ENCODE measurements around the gene STXBP5. TPM values are rescaled to one million over a fixed set of nuclear protein-coding genes. Genes with fewer than 3 reads are reported as not detected.

STXBP5 gene
- total and polyA plus RNA-seq, 2 of the 4 experiments (the other 2 are of a cell fraction) = 13.2 to 46.4 TPM

- no peak overlapping the region for H2AFZ ChIP-seq (replicated peaks; ENCODE audit: low read length, poor library complexity)
- H4K8ac ChIP-seq (ENCODE audit: low read depth in 2 of 2, low read length in 2 of 2) = no peak overlapping the region
- no peak overlapping the region for H4K91ac ChIP-seq (ENCODE audit: insufficient read depth, low read depth, low read length)
- H3K14ac ChIP-seq (replicated peaks; ENCODE audit: low read depth, low read length) = no peak overlapping the region
- ChIA-PET POLR2A (ENCODE audit: unreplicated experiment) (no interaction called here), CTCF (no interaction called here)
- ATAC-seq (ENCODE audit: low read depth) = no peak
- H3K27ac ChIP-seq (ENCODE audit: insufficient read depth, low read length) = no peak overlapping the region
- H3K27me3 ChIP-seq (ENCODE audit: control insufficient read depth, insufficient read depth, low read length) = no peaks in the 10 kb centered on the region
- dilution Hi-C loops (cut with HindIII; ENCODE audit: low sequenced_read_pairs, unreplicated experiment) = no loop called here
- in situ Hi-C loops (cut with MboI; ENCODE audit: low sequenced_read_pairs) = no loop called here
- no peak overlapping the region for H3K23ac ChIP-seq (ENCODE audit: low read depth, low read length)
- no peaks in the 10 kb centered on the region for H4K20me1 ChIP-seq (ENCODE audit: insufficient read depth, low read length)
- H2BK5ac ChIP-seq (ENCODE audit: low read depth, low read length, poor library complexity, severe bottlenecking) = no peak overlapping the region
- no peak overlapping the region for H3K9ac ChIP-seq (ENCODE audit: low read depth, low read length)
- intact Hi-C loops (cut with micrococcal nuclease) = no loop called here
- H2BK20ac ChIP-seq (ENCODE audit: low read depth, low read length) = no peak overlapping the region
- no peaks in the 10 kb centered on the region for H3K4me1 ChIP-seq (ENCODE audit: control insufficient read depth, insufficient read depth, low read length)
- no TSS peak for BruUV-seq (replicated peaks)
- no CpG with 5 or more reads among the region's 1 CpG for WGBS, 2 experiments (ENCODE audit: extremely low coverage in 2 of 2, insufficient read length in 1 of 2)
- no peaks in the 10 kb centered on the region for H3K9me1 ChIP-seq (ENCODE audit: insufficient read depth, low read length)
- no peak overlapping the region for H3K56ac ChIP-seq (ENCODE audit: extremely low read depth, insufficient read depth, low read length)
- H3K4me3 ChIP-seq (ENCODE audit: insufficient read depth, low read depth, low read length) = no peak overlapping the region
- TF ChIP-seq NFE2L2 (IDR thresholded peaks at IDR 0.05; ENCODE audit: low read depth, low read length) (no peak), RAD21 (IDR thresholded peaks at IDR 0.05; ENCODE audit: low read length) (no peak), MAZ (IDR thresholded peaks at IDR 0.05; ENCODE audit: borderline replicate concordance, low read depth, low read length) (no peak), MAFK (IDR thresholded peaks at IDR 0.05; ENCODE audit: low read depth, low read length) (no peak), CTCF (conservative IDR thresholded peaks at IDR 0.05; ENCODE audit: low read depth, low read length) (no peak), CHD1 (IDR thresholded peaks at IDR 0.05; ENCODE audit: low read depth, low read length) (no peak), POLR2A (IDR thresholded peaks at IDR 0.05; ENCODE audit: low read depth, low read length) (no peak), CEBPB (IDR thresholded peaks at IDR 0.05; ENCODE audit: low read depth, low read length) (no peak), BHLHE40 (IDR thresholded peaks at IDR 0.05; ENCODE audit: low read depth, low read length) (no peak), ELK1 (IDR thresholded peaks at IDR 0.05; ENCODE audit: borderline replicate concordance, low read depth, low read length) (no peak), MXI1 (IDR thresholded peaks at IDR 0.05; ENCODE audit: borderline replicate concordance, low read depth, low read length) (no peak), FOS (IDR thresholded peaks at IDR 0.05; ENCODE audit: low read depth, low read length) (no peak), RCOR1 (IDR thresholded peaks at IDR 0.05; ENCODE audit: insufficient replicate concordance, low read length) (no peak), SMC3 (IDR thresholded peaks at IDR 0.05; ENCODE audit: low read depth, low read length) (no peak), USF2 (IDR thresholded peaks at IDR 0.05; ENCODE audit: low read depth, low read length) (no peak), RFX5 (IDR thresholded peaks at IDR 0.05; ENCODE audit: low read depth, low read length) (no peak)
- no peak overlapping the region for H4K5ac ChIP-seq (ENCODE audit: low read depth, low read length)
- no peak for DNase-seq
- H3K9me3 ChIP-seq (ENCODE audit: control insufficient read depth, insufficient read depth, low read length) = no peaks in the 10 kb centered on the region
- H2BK15ac ChIP-seq (ENCODE audit: low read depth, low read length) = no peak overlapping the region
- H3K4ac ChIP-seq (ENCODE audit: low read depth, low read length) = no peak overlapping the region
- H3K79me1 ChIP-seq (ENCODE audit: low read depth in 1 of 2, low read length in 2 of 2) = no peaks in the 10 kb centered on the region
- H3K18ac ChIP-seq (ENCODE audit: low read depth, low read length) = no peak overlapping the region
- no peak overlapping the region for H3K4me2 ChIP-seq (ENCODE audit: low read depth, low read length)
- H2AK5ac ChIP-seq (ENCODE audit: low read depth, low read length) = no peak overlapping the region
- no peak overlapping the region for H2AK9ac ChIP-seq (replicated peaks; ENCODE audit: low read depth, low read length, poor library complexity)
- H2BK120ac ChIP-seq (ENCODE audit: low read depth, low read length) = no peak overlapping the region
- peaks cover 8% of the 10 kb centered on the region for H3K36me3 ChIP-seq (ENCODE audit: control insufficient read depth, insufficient read depth, low read length)
These were observed 137.3 kb downstream of the STXBP5 start for GRCh38 chr6:147341486-147341885.

Measured in IMR-90 (cell line).